ENCODE data around the gene FXYD6. TPM values are rescaled to one million over a fixed set of nuclear protein-coding genes. Genes with fewer than 3 reads are reported as not detected.

The FXYD6 gene
- total RNA-seq, 2 donors from 2014 or later: 0.62 TPM; not detected in 1

DNA sequence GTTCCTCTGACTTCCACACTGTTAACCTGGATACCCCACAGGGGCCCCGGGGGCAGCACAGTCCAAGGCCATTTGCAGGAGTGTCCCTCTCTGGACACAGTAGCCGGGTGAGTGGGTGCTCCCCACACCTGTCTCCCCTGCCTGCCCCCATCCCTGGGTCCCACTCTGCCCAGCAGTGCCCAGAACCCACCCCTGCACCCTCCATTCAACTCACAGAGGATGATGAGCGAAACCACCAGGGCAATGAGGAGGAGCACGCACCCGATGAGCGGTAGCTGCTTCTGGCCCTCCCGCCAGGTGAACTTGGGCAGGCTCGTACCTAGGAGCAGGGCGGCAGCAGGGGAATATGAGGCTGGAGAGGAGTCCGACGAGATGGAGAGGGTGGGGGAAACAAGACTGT is 40.5 kb upstream of the FXYD6 start:
- Mint-ChIP-seq H3K4me1 (peaks cover 15% of the 10 kb centered on the region), H3K27ac (no peak overlapping the region), H3K27me3 (peaks cover 13% of the 10 kb centered on the region), H3K4me3 (no peak overlapping the region), H3K36me3 (ENCODE audit: low read depth) (peaks cover 2% of the 10 kb centered on the region)
- H3K9me3 ChIP-seq (ENCODE audit: control insufficient read depth, low read length, poor library complexity, severe bottlenecking): no peaks in the 10 kb centered on the region
- ATAC-seq (no peak), DNase-seq (no peak)

DNA sequence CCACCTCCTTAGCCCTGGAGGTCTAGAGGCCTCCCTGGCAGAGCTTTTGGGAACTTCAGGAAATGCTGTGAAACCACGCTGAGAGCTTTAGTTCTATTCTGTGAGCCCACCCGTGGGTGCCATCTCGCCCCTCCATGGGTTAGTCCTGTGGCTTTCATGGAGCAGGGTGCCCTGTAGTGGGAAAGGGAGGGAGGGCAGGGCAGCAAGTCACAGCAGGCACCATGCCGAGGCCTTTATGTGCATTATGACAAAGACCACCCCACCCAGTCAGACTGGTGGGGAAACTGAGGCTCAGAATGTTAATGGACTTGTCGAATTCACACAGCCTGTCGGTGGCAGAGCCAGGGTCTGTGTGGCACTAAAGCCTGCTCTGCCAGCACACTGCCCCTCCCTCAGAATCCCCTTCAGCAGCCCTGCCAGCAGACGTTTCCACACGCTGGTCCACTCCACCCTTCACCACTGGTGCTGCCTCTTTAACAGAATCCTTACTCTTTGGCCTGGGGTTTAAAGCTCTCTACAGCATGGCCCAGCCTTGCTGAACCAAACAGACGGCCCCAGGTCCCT is 39.3 kb upstream of the FXYD6 start:
- no peak overlapping the region for H3K27ac Mint-ChIP-seq
- H3K4me3 Mint-ChIP-seq: no peak overlapping the region
- peaks cover 18% of the 10 kb centered on the region for H3K27me3 Mint-ChIP-seq
- DNase-seq (no peak), ATAC-seq (no peak)
- no peaks in the 10 kb centered on the region for H3K9me3 ChIP-seq (ENCODE audit: control insufficient read depth, low read length, poor library complexity, severe bottlenecking)
- H3K4me1 Mint-ChIP-seq: peaks cover 17% of the 10 kb centered on the region
- peaks cover 2% of the 10 kb centered on the region for H3K36me3 Mint-ChIP-seq (ENCODE audit: low read depth)

DNA sequence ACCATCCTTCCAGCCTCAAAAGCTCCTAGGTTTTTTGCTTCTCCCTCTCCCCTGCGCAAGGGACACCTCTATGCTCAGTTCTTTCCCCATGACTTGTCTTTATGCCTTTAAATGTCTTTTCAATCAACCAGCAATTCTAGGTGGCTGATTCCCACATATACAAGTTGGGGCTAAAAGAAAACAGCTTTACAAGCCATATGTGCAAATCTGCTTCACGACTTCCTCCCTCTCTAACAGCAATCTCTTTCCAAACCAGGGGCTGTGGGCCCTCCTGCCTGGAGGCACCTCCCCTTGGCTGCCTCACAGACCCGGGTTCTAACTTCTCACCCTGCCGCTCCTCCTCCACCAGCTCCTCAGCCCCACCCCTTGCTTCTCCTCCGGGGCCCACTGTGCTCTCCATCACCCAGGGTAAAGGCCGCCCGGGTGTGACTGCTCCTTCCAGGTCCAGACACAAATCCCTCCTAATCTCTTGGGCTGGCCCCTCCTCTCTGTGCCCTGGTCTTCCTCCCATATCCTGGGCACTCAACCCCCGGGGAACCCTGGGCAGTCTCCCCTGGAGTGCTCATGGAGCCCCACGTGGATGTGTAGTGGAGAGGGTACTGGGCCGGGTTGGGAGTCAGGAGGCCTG is 38.6 kb upstream of the FXYD6 start:
- Mint-ChIP-seq H3K27me3 (peaks cover 18% of the 10 kb centered on the region), H3K4me1 (peaks cover 18% of the 10 kb centered on the region), H3K4me3 (no peak overlapping the region), H3K27ac (no peak overlapping the region), H3K36me3 (ENCODE audit: low read depth) (peaks cover 2% of the 10 kb centered on the region)
- DNase-seq (no peak), ATAC-seq (no peak)
- no peaks in the 10 kb centered on the region for H3K9me3 ChIP-seq (ENCODE audit: control insufficient read depth, low read length, poor library complexity, severe bottlenecking)

DNA sequence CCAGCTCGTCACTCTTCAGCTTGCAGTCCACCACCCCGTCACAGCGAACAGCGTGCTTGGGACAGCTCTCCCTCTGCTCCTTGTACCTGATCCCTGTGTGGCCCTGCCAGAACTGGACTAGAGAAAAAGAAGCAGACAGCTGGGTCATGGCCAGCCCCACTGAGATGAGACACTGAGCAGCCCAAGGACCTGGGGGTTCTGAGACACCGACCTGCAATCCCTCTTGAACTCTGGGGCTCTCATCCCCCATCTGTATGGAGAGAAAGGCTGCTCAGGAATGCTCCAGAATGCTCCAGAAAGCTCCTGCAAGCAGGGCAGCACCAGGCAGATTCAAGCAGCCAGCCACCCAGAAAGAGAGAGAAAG is 37.9 kb upstream of the FXYD6 start:
- Mint-ChIP-seq H3K4me1 (peaks cover 13% of the 10 kb centered on the region), H3K27ac (no peak overlapping the region), H3K27me3 (peaks cover 18% of the 10 kb centered on the region), H3K36me3 (ENCODE audit: low read depth) (peaks cover 2% of the 10 kb centered on the region), H3K4me3 (no peak overlapping the region)
- no peak for ATAC-seq
- DNase-seq: no peak
- no peaks in the 10 kb centered on the region for H3K9me3 ChIP-seq (ENCODE audit: control insufficient read depth, low read length, poor library complexity, severe bottlenecking)

DNA sequence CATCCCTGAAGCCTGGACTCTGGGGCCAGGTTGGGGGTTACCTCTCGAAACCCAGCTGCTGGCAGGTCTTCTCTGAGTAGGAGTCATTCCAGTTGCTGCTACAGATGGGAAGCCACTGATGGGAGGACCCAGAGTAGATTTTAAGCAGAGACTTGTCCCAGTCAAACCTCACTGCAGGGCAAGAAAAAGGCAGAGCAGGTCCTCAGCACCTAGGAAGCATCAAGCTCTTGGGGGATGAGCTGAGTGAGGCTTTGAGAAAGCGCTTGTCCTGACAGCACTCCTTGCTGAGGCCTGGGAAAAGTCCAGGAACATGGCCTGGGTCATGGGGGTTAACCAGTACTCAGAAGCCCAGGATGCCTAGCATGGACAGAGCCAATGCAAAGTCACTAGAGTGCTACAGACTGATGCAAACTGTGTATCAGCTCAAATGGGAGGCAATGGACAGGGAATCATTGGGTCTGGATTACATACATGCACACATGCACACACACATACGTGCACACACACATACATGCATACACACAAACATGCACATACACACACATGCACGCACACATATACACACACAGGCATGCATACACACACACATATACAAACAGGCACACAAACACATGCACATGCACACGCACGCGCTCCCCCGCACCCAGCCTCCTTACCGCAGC is 37.4 kb upstream of the FXYD6 start:
- Mint-ChIP-seq H3K4me1 (peaks cover 10% of the 10 kb centered on the region), H3K4me3 (no peak overlapping the region), H3K27me3 (peaks cover 18% of the 10 kb centered on the region), H3K36me3 (ENCODE audit: low read depth) (peaks cover 2% of the 10 kb centered on the region), H3K27ac (no peak overlapping the region)
- DNase-seq (no peak), ATAC-seq (no peak)
- no peaks in the 10 kb centered on the region for H3K9me3 ChIP-seq (ENCODE audit: control insufficient read depth, low read length, poor library complexity, severe bottlenecking)

DNA sequence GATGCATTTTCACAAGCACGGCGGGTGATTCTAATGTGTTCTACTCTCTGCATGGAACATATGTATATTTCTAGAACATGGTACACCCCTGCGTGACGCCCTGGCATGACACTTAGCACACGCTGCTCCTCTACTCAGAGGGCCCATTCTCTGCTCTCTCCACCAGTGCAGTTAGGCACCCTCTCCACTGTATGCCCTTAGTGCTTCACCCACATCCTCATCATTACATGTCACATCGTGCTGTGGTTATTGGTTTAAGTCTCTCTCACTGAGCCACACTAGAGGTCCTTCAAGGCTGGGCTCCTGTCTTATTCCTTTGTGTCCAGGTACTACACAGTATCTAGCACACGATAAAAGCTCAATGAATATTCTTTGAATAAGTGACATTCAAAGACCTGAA is 36.0 kb upstream of the FXYD6 start:
- DNase-seq (no peak), ATAC-seq (no peak)
- peaks cover 15% of the 10 kb centered on the region for H3K4me1 Mint-ChIP-seq
- no peaks in the 10 kb centered on the region for H3K9me3 ChIP-seq (ENCODE audit: control insufficient read depth, low read length, poor library complexity, severe bottlenecking)
- H3K36me3 Mint-ChIP-seq (ENCODE audit: low read depth): peaks cover 5% of the 10 kb centered on the region
- H3K4me3 Mint-ChIP-seq: no peak overlapping the region
- H3K27ac Mint-ChIP-seq: no peak overlapping the region
- peaks cover 24% of the 10 kb centered on the region for H3K27me3 Mint-ChIP-seq

DNA sequence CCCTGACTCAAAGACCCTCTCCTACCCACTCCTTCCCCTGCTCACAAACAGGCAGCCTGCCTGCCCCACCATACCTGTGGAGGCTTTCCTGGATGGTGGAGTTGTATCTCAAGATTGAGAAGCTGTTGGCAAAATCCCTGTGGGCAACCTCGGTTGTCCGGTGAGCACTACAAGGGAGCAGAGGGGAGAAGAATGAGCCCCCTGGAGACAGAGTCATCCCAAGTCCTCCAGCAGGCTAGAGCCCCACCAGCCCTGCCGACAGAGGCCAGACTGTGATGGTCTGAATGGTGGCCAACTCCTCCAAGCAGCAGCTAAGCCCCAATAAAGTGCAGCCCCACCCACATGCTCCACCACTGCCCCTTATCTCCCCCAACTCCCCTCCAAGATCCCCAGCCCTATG is 35.2 kb upstream of the FXYD6 start:
- peaks cover 24% of the 10 kb centered on the region for H3K27me3 Mint-ChIP-seq
- H3K9me3 ChIP-seq (ENCODE audit: control insufficient read depth, low read length, poor library complexity, severe bottlenecking): no peaks in the 10 kb centered on the region
- H3K4me3 Mint-ChIP-seq: no peak overlapping the region
- peaks cover 18% of the 10 kb centered on the region for H3K4me1 Mint-ChIP-seq
- no peak for ATAC-seq
- DNase-seq: no peak
- no peak overlapping the region for H3K27ac Mint-ChIP-seq
- H3K36me3 Mint-ChIP-seq (ENCODE audit: low read depth): peaks cover 5% of the 10 kb centered on the region

DNA sequence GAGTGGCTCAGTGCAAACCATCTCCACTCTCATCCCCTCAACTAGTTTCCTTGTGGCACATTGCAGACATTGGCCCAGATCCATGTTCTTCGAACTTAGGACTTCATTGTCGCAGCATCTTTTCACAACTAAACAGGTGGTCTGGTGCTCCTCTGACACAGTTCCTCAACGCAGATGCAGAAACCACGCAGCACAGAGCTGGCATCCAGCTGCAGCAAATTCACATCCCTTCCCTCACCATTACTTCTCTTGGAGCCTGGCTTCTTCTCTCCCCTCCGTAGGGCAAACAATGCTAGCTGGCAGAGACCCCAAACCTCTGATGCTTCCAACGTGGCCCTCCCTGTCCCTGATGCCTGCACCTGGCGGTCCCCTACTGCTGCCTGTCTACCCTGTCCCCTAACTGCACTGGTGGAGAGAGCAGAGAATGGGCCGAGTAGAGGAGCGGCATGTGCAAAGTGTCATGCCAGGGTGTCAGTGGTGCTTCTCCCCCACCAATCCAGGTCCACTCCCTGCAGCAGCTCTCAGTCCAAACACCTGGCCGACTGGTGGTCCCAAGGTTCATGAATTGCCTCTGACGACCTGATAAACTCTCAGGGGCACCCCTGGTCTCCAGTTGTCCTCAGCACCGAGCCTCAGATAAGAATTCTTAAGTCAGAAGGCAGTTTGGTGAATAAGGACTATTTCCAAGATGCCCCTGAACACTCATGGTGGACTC is 34.6 kb upstream of the FXYD6 start:
- no peak for DNase-seq
- Mint-ChIP-seq H3K27ac (peak overlapping the region; percentile 61), H3K4me1 (peaks cover 16% of the 10 kb centered on the region), H3K36me3 (ENCODE audit: low read depth) (peaks cover 5% of the 10 kb centered on the region), H3K27me3 (peaks cover 24% of the 10 kb centered on the region), H3K4me3 (no peak overlapping the region)
- ATAC-seq: no peak
- H3K9me3 ChIP-seq (ENCODE audit: control insufficient read depth, low read length, poor library complexity, severe bottlenecking): no peaks in the 10 kb centered on the region

DNA sequence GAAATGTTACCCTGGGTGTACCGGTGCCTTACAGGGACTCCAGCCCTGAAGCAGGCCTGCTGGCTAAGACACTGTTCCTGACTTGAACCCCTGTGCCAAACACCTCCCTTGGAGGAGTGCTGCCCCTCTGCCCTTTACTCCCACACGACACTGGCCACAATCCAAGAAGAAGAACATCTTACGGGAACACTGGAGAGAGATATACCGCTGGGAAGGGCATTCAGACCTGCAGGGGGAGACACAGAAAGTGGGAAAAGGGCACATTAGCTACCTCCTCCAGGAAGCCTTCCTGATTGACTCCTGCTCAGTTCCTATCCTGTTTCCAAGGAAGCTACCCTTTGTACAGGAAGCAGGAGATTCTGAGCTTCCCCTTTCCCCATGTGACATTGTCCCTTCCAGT is 34.1 kb upstream of the FXYD6 start:
- DNase-seq: no peak
- Mint-ChIP-seq H3K4me3 (no peak overlapping the region), H3K36me3 (ENCODE audit: low read depth) (peaks cover 5% of the 10 kb centered on the region), H3K27ac (no peak overlapping the region), H3K27me3 (peaks cover 24% of the 10 kb centered on the region), H3K4me1 (peaks cover 15% of the 10 kb centered on the region)
- no peaks in the 10 kb centered on the region for H3K9me3 ChIP-seq (ENCODE audit: control insufficient read depth, low read length, poor library complexity, severe bottlenecking)
- ATAC-seq: no peak

DNA sequence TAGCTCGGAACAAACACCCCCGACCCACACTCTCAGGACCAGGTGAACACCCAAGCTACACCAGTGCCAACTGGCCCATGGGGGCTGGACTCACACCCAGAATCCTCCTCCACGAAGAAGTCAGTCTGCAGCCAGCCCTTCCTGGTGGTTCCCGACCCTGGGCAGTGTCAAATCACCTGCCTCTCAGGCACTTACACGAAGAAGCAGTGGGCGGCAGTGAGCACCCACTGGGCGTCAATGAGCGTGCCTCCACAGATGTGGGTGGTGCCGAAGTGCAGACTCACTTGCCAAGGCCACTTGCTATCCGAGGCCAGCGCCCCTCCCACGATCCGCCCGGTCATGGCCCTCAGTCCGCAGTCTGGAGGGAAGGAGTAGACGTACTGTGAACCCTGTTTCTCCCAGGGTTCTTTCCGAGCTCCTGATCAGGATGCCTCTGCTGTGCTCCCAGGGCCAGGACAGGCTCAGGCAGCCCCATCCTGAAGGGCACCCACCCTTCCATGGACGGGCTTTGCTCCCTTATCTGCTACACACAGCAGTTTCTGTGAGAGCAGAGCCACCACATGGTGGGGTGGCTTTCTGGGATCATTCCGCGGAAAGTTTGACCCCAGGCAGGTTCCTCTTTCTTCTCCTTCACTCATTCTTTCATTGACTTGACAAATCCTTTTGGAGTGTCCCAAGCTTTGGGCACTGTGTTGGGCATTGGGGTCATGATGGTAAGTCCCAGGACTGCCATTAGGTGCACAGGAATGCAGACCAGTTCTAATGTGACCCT is 33.3 kb upstream of the FXYD6 start:
- H3K27ac Mint-ChIP-seq: no peak overlapping the region
- H3K27me3 Mint-ChIP-seq: peaks cover 24% of the 10 kb centered on the region
- peaks cover 5% of the 10 kb centered on the region for H3K36me3 Mint-ChIP-seq (ENCODE audit: low read depth)
- H3K9me3 ChIP-seq (ENCODE audit: control insufficient read depth, low read length, poor library complexity, severe bottlenecking): no peaks in the 10 kb centered on the region
- peaks cover 11% of the 10 kb centered on the region for H3K4me1 Mint-ChIP-seq
- DNase-seq: no peak
- H3K4me3 Mint-ChIP-seq: no peak overlapping the region
- no peak for ATAC-seq

DNA sequence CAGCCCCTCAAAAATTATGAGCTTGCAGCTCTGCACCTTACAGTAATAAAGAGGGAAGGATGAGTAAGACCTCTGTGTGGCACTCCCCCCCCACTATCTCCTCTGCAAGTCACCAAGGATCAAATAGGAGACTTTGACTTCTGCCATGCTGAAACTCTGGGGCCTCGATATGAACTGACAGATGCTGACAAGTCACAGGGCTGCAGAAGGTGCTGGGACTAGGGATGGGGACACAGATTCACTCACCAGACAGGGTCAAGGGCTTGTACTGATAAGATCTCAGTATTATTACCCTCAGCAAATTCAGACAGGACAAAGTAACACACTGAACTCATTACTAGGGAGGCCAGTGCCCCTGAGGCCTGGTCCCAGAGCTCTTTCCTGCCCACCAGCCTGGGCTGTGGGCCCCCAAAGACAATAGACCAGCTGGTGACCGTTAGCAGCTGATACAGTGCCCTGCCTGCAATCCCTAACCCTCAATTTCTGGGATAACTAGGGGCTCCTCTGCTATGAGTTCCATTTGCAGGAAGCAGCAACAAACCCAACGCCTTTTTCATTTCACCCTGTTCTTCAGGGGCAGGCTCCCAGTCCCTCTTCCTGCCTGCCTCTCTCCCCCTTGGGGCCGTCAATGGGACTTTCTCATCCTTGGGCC is 32.6 kb upstream of the FXYD6 start:
- Mint-ChIP-seq H3K4me3 (no peak overlapping the region), H3K27ac (no peak overlapping the region), H3K27me3 (peaks cover 24% of the 10 kb centered on the region), H3K36me3 (ENCODE audit: low read depth) (peaks cover 5% of the 10 kb centered on the region), H3K4me1 (peaks cover 11% of the 10 kb centered on the region)
- no peak for DNase-seq
- no peak for ATAC-seq
- no peaks in the 10 kb centered on the region for H3K9me3 ChIP-seq (ENCODE audit: control insufficient read depth, low read length, poor library complexity, severe bottlenecking)

DNA sequence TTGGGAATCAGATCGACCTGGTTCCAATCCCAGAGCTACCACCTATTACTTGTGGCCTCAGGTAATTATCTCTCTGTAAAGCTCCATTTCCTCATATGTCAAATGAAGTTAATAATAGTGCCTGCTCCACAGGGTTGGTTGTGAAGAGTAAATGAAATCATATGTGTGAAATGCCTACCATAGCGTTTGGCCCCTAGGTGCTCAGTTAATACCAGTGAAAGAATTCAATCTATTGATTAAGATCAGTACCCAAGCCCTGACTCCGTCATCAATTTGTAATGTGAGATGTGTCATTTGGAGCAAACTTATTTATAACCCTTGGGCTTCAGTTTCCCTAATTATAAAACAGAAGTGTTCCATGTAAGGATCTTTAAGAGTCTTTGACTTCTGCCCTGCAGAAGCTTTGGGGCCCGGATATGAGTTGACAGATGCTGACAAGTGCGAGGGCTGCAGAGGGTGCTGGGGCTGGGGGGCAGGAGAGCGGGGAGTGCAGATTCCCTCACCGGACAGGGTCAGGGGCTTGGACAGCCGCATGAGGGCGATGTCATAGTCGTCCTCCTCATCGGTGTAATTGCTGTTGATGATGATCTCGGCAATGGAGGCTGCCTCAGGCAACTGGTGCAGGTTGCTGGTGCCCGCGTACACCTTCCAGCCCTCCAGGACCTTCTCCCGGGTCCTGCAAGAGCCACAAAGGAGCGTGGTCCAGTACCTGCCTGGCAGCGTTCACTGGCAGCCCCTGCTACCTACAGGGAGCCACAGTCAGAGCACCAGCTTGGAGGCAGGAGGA is 31.8 kb upstream of the FXYD6 start:
- Mint-ChIP-seq H3K4me1 (peaks cover 11% of the 10 kb centered on the region), H3K36me3 (ENCODE audit: low read depth) (peaks cover 5% of the 10 kb centered on the region), H3K27ac (no peak overlapping the region), H3K27me3 (peaks cover 22% of the 10 kb centered on the region), H3K4me3 (no peak overlapping the region)
- no peak for DNase-seq
- ATAC-seq: no peak
- no peaks in the 10 kb centered on the region for H3K9me3 ChIP-seq (ENCODE audit: control insufficient read depth, low read length, poor library complexity, severe bottlenecking)

Measured in T-helper 17 cell (primary cell).